RKO (cell line): ENCODE data around the gene VWA5B1.

Source experiments
- DNase-seq: peaks from one replicate; pipeline ENCODE4 v3.0.0-alpha.2; 2016; ENCODE audit warnings: low spot score

VWA5B1 gene

GRCh38 chr1:20348326-20348915 lies 57.7 kb downstream of the VWA5B1 start:
- DNase-seq = no peak

GRCh38 chr1:20349561-20349960 lies 58.9 kb downstream of the VWA5B1 start:
- DNase-seq = no peak

DNA sequence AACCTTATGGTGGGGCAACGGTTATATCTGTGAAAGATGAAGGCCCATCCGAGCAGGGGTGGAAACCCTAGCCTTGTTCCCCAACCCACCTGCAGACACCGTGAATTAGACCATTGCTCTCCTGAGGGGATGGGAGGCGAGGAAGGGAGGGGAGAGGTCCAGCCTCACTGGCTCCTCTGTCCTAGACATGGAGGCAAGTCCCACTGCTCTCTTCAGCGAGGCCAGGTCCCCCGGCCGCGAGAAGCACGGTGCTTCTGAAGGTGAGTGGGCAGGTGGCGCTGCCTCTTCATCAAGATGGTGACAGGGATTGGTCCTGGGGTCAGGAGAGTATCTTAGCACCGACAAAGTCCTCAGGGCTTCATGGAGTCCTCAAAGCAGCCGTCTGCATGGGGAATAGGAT lies 59.3 kb downstream of the VWA5B1 start:
- no peak for DNase-seq

DNA sequence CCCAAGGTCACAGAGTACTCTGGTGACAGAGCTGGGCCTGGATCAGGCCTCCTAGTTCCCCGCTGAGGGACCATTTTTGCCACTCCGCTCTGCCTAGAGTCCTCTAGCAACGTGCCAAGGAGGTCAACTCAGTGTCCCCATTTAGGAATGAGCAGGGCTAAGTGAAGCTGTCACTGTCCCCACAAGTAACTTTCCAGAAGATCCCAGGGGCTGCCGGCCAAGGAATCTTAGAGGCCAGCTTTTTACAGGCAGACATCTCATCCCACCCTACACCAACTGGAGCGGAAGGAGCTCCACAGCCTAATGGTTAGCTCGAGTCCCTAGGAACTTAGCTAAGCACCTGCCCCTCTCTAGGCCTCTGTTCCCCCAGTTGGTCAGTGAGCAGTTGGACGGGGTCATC lies 59.7 kb downstream of the VWA5B1 start:
- no peak for DNase-seq

GRCh38 chr1:20351911-20352701 lies 61.4 kb downstream of the VWA5B1 start:
- DNase-seq = no peak

DNA sequence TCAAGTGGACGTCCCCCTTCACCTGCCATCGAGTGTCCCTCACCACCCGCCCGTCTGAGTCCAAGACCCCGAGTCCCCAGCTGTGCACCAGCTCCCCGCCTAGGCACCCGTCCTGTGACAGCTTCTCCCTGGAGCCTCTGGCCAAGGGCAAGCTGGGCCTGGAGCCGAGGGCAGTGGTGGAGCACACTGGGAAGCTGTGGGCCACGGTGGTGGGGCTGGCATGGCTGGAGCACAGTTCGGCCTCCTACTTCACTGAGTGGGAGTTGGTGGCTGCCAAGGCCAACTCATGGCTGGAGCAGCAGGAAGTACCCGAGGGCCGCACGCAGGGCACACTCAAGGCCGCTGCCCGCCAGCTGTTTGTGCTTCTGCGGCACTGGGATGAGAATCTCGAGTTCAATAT lies 63.2 kb downstream of the VWA5B1 start:
- DNase-seq = no peak

GRCh38 chr1:20354610-20355009 lies 63.9 kb downstream of the VWA5B1 start:
- DNase-seq = no peak

DNA sequence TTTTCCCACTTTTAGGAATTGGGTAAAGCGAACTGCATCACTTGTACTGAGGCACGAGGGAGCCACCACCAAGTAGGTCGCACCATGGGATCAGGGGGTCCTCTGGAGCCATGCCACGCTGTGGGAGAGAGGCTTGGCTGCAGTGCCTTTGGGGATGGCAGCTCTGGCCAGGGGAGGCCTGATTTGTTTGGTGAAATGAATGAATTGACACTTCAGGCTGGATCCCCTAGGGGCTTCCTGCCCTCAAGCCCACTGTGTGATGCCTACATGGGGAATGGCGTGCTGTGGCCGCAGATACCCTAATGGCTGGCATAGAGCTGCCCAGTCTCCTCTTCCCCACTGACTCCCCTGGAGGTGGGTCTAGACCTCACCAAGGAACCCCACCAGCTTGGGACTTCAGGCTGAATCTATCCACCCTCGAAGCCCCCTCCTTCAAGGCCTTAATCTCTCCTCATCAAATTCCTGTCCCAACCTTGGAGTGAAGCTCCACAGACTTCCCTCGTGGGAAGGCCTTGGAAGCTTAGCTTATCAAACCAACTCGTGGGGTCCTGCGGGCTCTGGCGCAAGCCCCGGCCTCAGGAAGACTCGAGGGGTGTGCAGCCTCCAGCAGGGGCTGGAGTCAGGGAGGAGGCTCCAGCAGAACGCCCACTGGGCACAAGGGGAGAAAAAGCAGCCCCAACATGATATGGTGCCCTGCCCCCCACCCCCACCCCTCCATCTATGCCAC lies 64.6 kb downstream of the VWA5B1 start:
- DNase-seq = no peak

DNA sequence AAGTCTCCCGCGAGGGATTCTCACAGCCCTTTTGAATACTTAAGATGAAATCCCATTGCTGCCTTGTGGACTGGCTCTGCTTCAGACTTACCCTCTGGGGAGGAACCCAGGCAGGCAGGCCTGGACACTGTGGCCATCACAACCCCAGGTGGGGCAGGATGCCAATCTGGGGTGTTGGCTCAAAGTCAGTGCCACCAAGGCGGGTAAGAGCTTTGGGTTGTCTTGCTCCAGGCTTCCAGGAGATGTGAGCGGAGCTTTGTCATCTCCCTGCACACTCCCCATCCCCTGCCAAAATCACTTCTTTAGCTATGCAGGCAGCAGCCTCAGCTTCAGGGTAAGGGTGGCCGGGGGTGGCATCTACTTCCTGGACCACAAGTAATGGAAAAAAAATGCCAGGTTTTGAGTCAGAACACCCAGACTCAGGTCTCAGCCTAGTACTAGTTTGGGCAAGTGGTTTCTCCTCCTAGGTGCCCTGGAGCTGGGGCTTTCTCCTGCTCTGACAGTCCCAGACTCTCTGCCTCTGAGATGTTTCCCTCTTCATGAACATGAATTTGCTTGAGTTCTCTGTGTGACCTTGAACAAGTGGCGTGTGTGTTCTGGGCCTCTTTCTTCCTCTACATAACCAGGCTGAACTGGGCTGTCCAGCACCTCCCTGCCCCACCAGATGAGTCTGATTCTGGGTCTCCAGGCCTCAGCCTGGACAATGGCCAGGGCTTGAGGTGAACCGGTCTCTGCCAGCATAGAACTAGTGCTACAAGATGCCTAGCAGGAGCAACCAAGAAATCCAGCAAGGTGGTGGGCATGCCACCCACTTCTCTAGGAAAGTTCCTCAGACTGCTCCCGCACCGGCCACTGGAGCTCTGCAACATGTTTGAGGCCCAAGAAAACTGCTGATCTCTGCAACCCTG lies 65.4 kb downstream of the VWA5B1 start:
- no peak for DNase-seq

- DNase-seq = no peak
These were observed 66.3 kb downstream of the VWA5B1 start for GRCh38 chr1:20356850-20357459.

- no peak for DNase-seq
These were observed 67.1 kb downstream of the VWA5B1 start for GRCh38 chr1:20357796-20358195.

DNA sequence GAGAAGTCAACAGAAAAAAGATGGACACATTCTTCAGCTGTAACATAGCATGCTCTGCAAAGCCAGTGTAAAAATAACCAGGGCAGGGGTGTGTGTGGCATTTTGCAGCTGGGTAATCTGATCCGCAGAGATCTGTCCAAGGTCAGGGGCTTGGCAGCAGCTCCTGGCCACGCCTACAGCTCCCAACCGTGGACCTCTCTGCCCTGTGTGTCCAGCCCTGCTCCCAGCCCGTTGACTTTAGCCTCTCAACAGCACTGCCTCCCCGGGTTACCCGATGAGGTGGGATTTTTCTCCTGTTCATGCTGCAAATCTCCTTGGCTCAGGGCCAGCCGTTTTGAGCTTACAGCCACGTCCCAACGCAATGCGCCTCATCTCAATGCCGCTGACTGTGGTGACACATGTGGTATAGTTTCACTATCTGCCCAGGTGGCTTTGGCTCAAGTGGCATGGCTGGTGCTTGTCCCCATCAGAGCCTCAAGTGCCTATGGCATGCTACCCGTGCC lies 68.1 kb downstream of the VWA5B1 start:
- DNase-seq = no peak

- DNase-seq = no peak
These were observed 69.0 kb downstream of the VWA5B1 start for GRCh38 chr1:20359451-20360330.

GRCh38 chr1:20361401-20361800 lies 70.7 kb downstream of the VWA5B1 start:
- no peak for DNase-seq

DNA sequence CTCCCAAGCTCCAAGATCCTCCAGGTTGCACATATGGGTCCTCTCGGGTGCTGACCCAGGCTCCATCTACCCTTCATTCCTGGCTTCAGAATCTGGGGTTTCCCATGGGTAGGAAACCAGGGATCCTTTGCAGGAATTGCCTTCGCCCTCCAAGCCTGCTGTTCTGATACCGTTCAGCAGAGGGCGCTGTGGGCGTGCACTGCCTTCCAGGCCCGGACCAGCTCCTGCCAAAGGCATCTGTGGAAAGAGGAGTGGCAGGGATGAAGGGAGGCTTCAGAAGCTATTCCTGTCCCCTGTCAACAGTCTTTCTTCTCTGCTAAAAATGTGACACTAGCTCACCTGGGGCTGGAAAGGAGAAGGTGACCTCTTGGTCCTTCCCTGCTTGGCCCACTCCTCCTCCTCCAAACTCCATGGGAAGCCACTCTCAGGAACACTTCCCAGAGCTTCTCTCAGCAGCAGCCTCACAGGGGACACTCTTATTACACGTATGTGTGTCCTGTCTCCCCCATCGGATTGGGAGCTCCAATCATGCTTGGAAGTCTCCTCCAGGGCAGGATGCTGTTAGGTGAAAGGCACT lies 71.2 kb downstream of the VWA5B1 start:
- peak; percentile 34 for DNase-seq

GRCh38 chr1:20362856-20363255 lies 72.2 kb downstream of the VWA5B1 start:
- DNase-seq = no peak

GRCh38 chr1:20365421-20366055 lies 74.9 kb downstream of the VWA5B1 start:
- DNase-seq = no peak

- no peak for DNase-seq
These were observed 75.4 kb downstream of the VWA5B1 start for GRCh38 chr1:20366056-20366462.

DNA sequence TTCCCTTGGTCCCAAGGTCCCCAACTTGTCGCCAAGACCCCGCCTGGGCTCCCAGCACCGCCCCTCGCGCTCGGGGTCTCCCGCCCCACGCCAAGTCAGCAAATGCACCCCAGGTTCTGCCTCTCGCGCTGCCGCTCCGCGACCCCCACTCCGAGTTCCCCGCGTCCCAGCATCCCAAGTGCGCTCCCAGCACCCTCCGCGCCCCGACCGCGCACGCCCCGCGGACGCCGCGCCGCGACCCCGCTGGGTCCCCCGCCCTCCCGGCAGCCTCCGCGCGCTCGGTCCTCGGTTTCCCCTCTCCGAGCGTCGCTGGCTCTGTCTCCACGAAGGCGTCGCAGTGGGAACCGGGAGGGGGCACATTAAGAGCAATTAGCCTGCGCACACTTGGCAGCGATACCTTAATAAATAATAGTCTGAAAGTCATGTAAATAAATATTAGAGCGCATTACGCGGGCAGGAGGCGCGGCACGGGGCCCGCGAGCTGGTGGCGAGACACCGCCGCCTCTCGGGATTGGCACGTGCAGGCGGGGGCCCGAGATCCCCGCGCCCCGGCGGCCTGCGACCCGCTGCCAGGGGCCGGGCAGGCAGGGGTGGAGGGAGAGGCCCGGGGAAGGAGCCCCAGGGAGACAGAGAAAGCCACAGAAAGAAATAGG lies 75.9 kb downstream of the VWA5B1 start:
- no peak for DNase-seq
